IPS-18a (cell line): ENCODE measurements around the gene DCC.

Source experiments
- H3K27ac ChIP-seq: one replicate; pipeline ENCODE4 v1.5.1; 2013; ENCODE audit warnings: low read length
- H3K27me3 ChIP-seq: one replicate; pipeline ENCODE4 v1.6.1; 2013; ENCODE audit warnings: mild to moderate bottlenecking, low read length; ENCODE audit not compliant: control insufficient read depth, insufficient read depth
- H3K36me3 ChIP-seq: one replicate; pipeline ENCODE4 v1.6.1; 2013; ENCODE audit warnings: low read depth, low read length; ENCODE audit not compliant: control insufficient read depth
- H3K4me1 ChIP-seq: one replicate; pipeline ENCODE4 v1.6.1; 2013; ENCODE audit warnings: low read depth, low read length; ENCODE audit not compliant: control insufficient read depth
- H3K4me3 ChIP-seq: one replicate; pipeline ENCODE4 v1.5.1; 2013; ENCODE audit warnings: low read length
- H3K9ac ChIP-seq: one replicate; pipeline ENCODE4 v1.6.1; 2013; ENCODE audit warnings: mild to moderate bottlenecking, low read length, moderate library complexity
- H3K9me3 ChIP-seq: one replicate; pipeline ENCODE4 v1.6.1; 2013; ENCODE audit warnings: low read depth, low read length; ENCODE audit not compliant: control insufficient read depth

DCC gene

GRCh38 chr18:52427521-52428175 lies 87.7 kb downstream of the DCC start:
- Histone ChIP-seq H3K9me3 (no peaks in the 10 kb centered on the region), H3K27ac (no peak overlapping the region), H3K4me1 (no peaks in the 10 kb centered on the region), H3K27me3 (no peaks in the 10 kb centered on the region), H3K9ac (no peak overlapping the region), H3K4me3 (no peak overlapping the region), H3K36me3 (no peaks in the 10 kb centered on the region)

DNA sequence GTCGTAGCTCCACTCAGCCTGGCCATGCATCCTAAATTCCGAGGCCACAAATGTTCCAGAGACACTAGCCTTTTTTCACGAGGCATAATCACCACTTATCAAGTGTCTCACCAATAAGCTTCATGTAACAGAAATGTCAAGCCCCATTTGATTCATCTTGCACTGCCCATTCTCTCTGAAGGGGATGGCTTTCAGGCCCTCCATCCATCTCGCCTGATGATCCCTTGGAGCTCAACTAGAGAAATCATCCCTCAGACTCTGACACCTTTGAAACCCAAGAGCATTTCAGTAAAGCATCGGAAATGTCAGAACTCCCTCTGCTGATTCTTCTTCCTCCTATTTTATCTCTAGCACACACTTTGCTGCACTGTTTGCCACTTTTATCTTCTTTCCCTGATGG lies 91.7 kb downstream of the DCC start:
- no peak overlapping the region for H3K4me3 ChIP-seq
- H3K27me3 ChIP-seq = no peaks in the 10 kb centered on the region
- no peaks in the 10 kb centered on the region for H3K9me3 ChIP-seq
- no peaks in the 10 kb centered on the region for H3K4me1 ChIP-seq
- H3K36me3 ChIP-seq = no peaks in the 10 kb centered on the region
- H3K27ac ChIP-seq = no peak overlapping the region
- H3K9ac ChIP-seq = no peak overlapping the region

DNA sequence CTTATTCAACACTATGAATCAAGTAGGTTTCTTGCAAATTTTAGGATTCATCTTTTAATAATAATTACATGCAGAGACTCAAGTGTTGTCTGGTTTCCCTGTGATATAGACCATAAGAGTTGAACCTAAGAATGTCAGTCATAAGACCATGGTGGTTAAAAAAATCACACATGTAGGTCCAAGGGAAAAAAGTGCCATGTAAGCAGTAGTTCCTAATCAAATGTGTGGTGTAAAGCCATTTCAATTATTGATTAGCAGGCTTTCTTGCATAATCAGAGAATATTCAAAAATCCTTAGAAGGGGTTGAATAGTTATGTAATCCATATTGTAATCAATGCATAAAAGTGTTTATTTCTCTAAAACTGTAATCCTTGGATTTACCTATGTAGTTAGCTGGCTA lies 93.8 kb downstream of the DCC start:
- Histone ChIP-seq H3K9ac (no peak overlapping the region), H3K27me3 (no peaks in the 10 kb centered on the region), H3K36me3 (no peaks in the 10 kb centered on the region), H3K4me1 (no peaks in the 10 kb centered on the region), H3K4me3 (no peak overlapping the region), H3K27ac (no peak overlapping the region), H3K9me3 (no peaks in the 10 kb centered on the region)

- H3K4me1 ChIP-seq = no peaks in the 10 kb centered on the region
- no peak overlapping the region for H3K9ac ChIP-seq
- no peak overlapping the region for H3K27ac ChIP-seq
- H3K9me3 ChIP-seq = no peaks in the 10 kb centered on the region
- H3K27me3 ChIP-seq = no peaks in the 10 kb centered on the region
- no peak overlapping the region for H3K4me3 ChIP-seq
- no peaks in the 10 kb centered on the region for H3K36me3 ChIP-seq
These were observed 95.3 kb downstream of the DCC start for GRCh38 chr18:52435301-52435700.

DNA sequence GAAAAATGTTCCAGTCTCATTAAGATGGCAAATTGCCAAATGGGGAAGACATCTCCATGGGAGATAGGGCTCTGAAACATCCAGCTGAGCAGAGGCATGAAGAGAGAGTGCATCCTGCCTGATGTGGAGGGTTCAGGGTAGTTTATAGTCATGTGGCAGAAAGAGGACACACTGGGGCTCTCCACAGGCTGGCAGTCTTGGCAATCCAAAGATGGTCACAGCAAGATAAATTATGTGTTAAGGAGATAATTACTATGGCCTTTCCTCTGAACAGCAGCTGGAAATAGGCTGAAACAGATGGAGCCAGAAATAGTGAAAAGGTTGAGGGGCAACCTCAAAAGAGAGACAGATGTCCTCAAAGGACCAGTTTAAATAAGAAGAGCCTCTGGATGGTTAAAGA lies 97.2 kb downstream of the DCC start:
- Histone ChIP-seq H3K4me3 (no peak overlapping the region), H3K27me3 (no peaks in the 10 kb centered on the region), H3K27ac (no peak overlapping the region), H3K9ac (no peak overlapping the region), H3K36me3 (no peaks in the 10 kb centered on the region), H3K4me1 (no peaks in the 10 kb centered on the region), H3K9me3 (no peaks in the 10 kb centered on the region)

DNA sequence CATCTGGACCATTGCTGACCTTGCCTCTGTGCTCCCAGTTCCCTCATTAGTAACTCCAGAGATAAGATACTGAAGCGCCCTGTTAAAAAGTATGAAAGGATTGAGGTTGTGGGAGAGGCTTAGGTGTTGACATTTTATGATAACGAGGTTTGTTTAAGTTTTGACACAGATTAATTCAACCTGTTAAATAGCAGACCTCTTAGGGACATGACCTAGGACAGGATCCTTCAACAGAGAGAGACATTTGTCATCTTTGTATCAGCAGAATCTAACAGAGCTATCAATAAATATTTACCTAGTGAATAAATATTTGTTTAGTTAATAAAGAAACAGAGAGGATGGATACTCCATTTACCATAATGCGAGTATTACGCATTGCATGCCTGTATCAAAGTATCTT lies 99.5 kb downstream of the DCC start:
- H3K4me3 ChIP-seq = no peak overlapping the region
- no peaks in the 10 kb centered on the region for H3K36me3 ChIP-seq
- H3K27me3 ChIP-seq = no peaks in the 10 kb centered on the region
- H3K9me3 ChIP-seq = no peaks in the 10 kb centered on the region
- peaks cover under 1% of the 10 kb centered on the region for H3K4me1 ChIP-seq
- no peak overlapping the region for H3K27ac ChIP-seq
- H3K9ac ChIP-seq = no peak overlapping the region

- Histone ChIP-seq H3K9ac (no peak overlapping the region), H3K4me1 (peaks cover 3% of the 10 kb centered on the region), H3K27ac (no peak overlapping the region), H3K9me3 (no peaks in the 10 kb centered on the region), H3K4me3 (no peak overlapping the region), H3K27me3 (no peaks in the 10 kb centered on the region), H3K36me3 (no peaks in the 10 kb centered on the region)
These were observed 101.8 kb downstream of the DCC start for GRCh38 chr18:52441794-52442193.

GRCh38 chr18:52442686-52443085 lies 102.7 kb downstream of the DCC start:
- Histone ChIP-seq H3K27ac (no peak overlapping the region), H3K27me3 (no peaks in the 10 kb centered on the region), H3K4me1 (peaks cover 3% of the 10 kb centered on the region), H3K9ac (no peak overlapping the region), H3K36me3 (no peaks in the 10 kb centered on the region), H3K4me3 (no peak overlapping the region), H3K9me3 (no peaks in the 10 kb centered on the region)

- Histone ChIP-seq H3K9ac (no peak overlapping the region), H3K27ac (no peak overlapping the region), H3K36me3 (no peaks in the 10 kb centered on the region), H3K4me3 (no peak overlapping the region), H3K4me1 (peaks cover 8% of the 10 kb centered on the region), H3K27me3 (no peaks in the 10 kb centered on the region), H3K9me3 (no peaks in the 10 kb centered on the region)
These were observed 111.3 kb downstream of the DCC start for GRCh38 chr18:52451256-52451655.

GRCh38 chr18:52451851-52452250 lies 111.9 kb downstream of the DCC start:
- H3K4me1 ChIP-seq = peaks cover 8% of the 10 kb centered on the region
- H3K27me3 ChIP-seq = no peaks in the 10 kb centered on the region
- H3K4me3 ChIP-seq = no peak overlapping the region
- no peak overlapping the region for H3K27ac ChIP-seq
- H3K9ac ChIP-seq = no peak overlapping the region
- H3K36me3 ChIP-seq = no peaks in the 10 kb centered on the region
- H3K9me3 ChIP-seq = no peaks in the 10 kb centered on the region

GRCh38 chr18:52452427-52452826 lies 112.4 kb downstream of the DCC start:
- no peaks in the 10 kb centered on the region for H3K9me3 ChIP-seq
- H3K4me3 ChIP-seq = no peak overlapping the region
- H3K9ac ChIP-seq = no peak overlapping the region
- H3K27ac ChIP-seq = no peak overlapping the region
- no peaks in the 10 kb centered on the region for H3K36me3 ChIP-seq
- H3K27me3 ChIP-seq = no peaks in the 10 kb centered on the region
- peaks cover 8% of the 10 kb centered on the region for H3K4me1 ChIP-seq

GRCh38 chr18:52459890-52460289 lies 119.9 kb downstream of the DCC start:
- no peaks in the 10 kb centered on the region for H3K36me3 ChIP-seq
- H3K27ac ChIP-seq = no peak overlapping the region

More at GRCh38 chr18:52459890-52460289, 119.9 kb downstream of the DCC start:
- H3K27me3 ChIP-seq = no peaks in the 10 kb centered on the region
- no peaks in the 10 kb centered on the region for H3K9me3 ChIP-seq
- no peak overlapping the region for H3K4me3 ChIP-seq
- no peak overlapping the region for H3K9ac ChIP-seq
- no peaks in the 10 kb centered on the region for H3K4me1 ChIP-seq
